GM04504 (cell line): Measurements from ENCODE around the gene CFAP46.
"Not testable (repeated sequence)": the region's sequence is repeated elsewhere in the genome, so short reads cannot be mapped to it uniquely, and the experiment has no call there.

Experiments used
- DNase-seq: peaks from one replicate; pipeline ENCODE4 v3.0.0-alpha.2; 2012; ENCODE audit warnings: low read depth

CFAP46 gene

GRCh38 chr10:132861116-132861691 lies 81.2 kb downstream of the CFAP46 start:
- DNase-seq: no peak

- no peak for DNase-seq
Measured at GRCh38 chr10:132860532-132860931, 81.8 kb downstream of the CFAP46 start.

- DNase-seq: no peak
Measured at GRCh38 chr10:132859084-132859855, 83.1 kb downstream of the CFAP46 start.

- DNase-seq: no peak
Measured at GRCh38 chr10:132858121-132859081, 84.0 kb downstream of the CFAP46 start.

GRCh38 chr10:132856869-132857524 lies 85.4 kb downstream of the CFAP46 start:
- DNase-seq: no peak

- no peak for DNase-seq
Measured at GRCh38 chr10:132855889-132856288, 86.5 kb downstream of the CFAP46 start.

- DNase-seq: no peak
Measured at GRCh38 chr10:132851451-132851850, 90.9 kb downstream of the CFAP46 start.

- no peak for DNase-seq
Measured at GRCh38 chr10:132850896-132851295, 91.5 kb downstream of the CFAP46 start.

- DNase-seq: no peak
Measured at GRCh38 chr10:132850246-132850645, 92.1 kb downstream of the CFAP46 start.

- no peak for DNase-seq
Measured at GRCh38 chr10:132849546-132850031, 92.8 kb downstream of the CFAP46 start.

- DNase-seq: no peak
Measured at GRCh38 chr10:132848951-132849545, 93.3 kb downstream of the CFAP46 start.

- DNase-seq: no peak
Measured at GRCh38 chr10:132848291-132848701, 94.1 kb downstream of the CFAP46 start.

GRCh38 chr10:132847856-132848255 lies 94.5 kb downstream of the CFAP46 start:
- no peak for DNase-seq

GRCh38 chr10:132847416-132847777 lies 95.0 kb downstream of the CFAP46 start:
- DNase-seq: no peak

GRCh38 chr10:132846631-132847415 lies 95.5 kb downstream of the CFAP46 start:
- DNase-seq: no peak

GRCh38 chr10:132845780-132846595 lies 96.4 kb downstream of the CFAP46 start:
- DNase-seq: no peak

GRCh38 chr10:132845041-132845551 lies 97.3 kb downstream of the CFAP46 start:
- no peak for DNase-seq

GRCh38 chr10:132844069-132844809 lies 98.1 kb downstream of the CFAP46 start:
- no peak for DNase-seq

- not testable (repeated sequence) for DNase-seq
Measured at GRCh38 chr10:132843276-132843675, 99.1 kb downstream of the CFAP46 start.
